Small intestine (tissue), 7 donors: ENCODE results near the gene RECQL5. TPM values are rescaled to one million over a fixed set of nuclear protein-coding genes. Genes with fewer than 3 reads are reported as not detected.

Source experiments
- DNase-seq, 2 donors: peaks; one replicate each; pipeline versions ENCODE4 v3.0.0 to v3.0.0-alpha.2; 2013
- FAIRE-seq: peaks from 2 replicates; lab custom pipeline; 2012; peaks lifted over from hg19 to GRCh38; lab: Jason Lieb, UNC
- H3K27ac ChIP-seq, 3 donors: one replicate each; pipeline ENCODE4 v1.5.1; 2013; ENCODE audit warnings: low read length in 2 of 3, mild to moderate bottlenecking in 2 of 3, control low read depth in 1 of 3, inconsistent platforms in 1 of 3, low read depth in 1 of 3, moderate library complexity in 1 of 3
- H3K27me3 ChIP-seq, 3 donors: one replicate each; pipeline ENCODE4 v1.6.1; 2013; ENCODE audit warnings: low read length in 3 of 3, inconsistent platforms in 1 of 3; ENCODE audit not compliant: control insufficient read depth in 3 of 3, insufficient read depth in 3 of 3
- H3K36me3 ChIP-seq, 3 donors: one replicate each; pipeline ENCODE4 v1.6.1; 2013; ENCODE audit warnings: low read length in 3 of 3, inconsistent platforms in 1 of 3, low read depth in 1 of 3, mild to moderate bottlenecking in 1 of 3, moderate library complexity in 1 of 3; ENCODE audit not compliant: control insufficient read depth in 3 of 3, insufficient read depth in 2 of 3
- H3K4me1 ChIP-seq, 3 donors: one replicate each; pipeline ENCODE4 v1.6.1; 2013; ENCODE audit warnings: low read length in 2 of 3, inconsistent platforms in 1 of 3, low read depth in 1 of 3, mild to moderate bottlenecking in 1 of 3, moderate library complexity in 1 of 3; ENCODE audit not compliant: control insufficient read depth in 3 of 3, insufficient read depth in 2 of 3
- H3K4me3 ChIP-seq, 3 donors: one replicate each; pipeline ENCODE4 v1.5.1; 2013; ENCODE audit warnings: low read length in 3 of 3, control low read depth in 1 of 3, inconsistent platforms in 1 of 3, low read depth in 1 of 3, mild to moderate bottlenecking in 1 of 3, moderate library complexity in 1 of 3
- H3K9me3 ChIP-seq, 2 donors: one replicate each; pipeline ENCODE4 v1.6.1; 2013; ENCODE audit warnings: low read depth in 1 of 2, low read length in 1 of 2; ENCODE audit not compliant: control insufficient read depth in 2 of 2, insufficient read depth in 1 of 2
- WGBS, 3 donors: extraction: QIAGEN DNeasy Blood & Tissue Kit; methylation state at CpG; one replicate each; pipeline ENCODE4 v1.1.7; 2013; 5-methylcytosine and 5-hydroxymethylcytosine counted together
- polyA plus RNA-seq, 4 donors: library from polyadenylated mRNA; stranded (reverse) in 3 of 4; unstranded in 1 of 4; fragments of 200-250 nt in 3 of 4; fragments of 120-200 nt in 1 of 4; gene quantifications; one replicate each; pipeline versions ENCODE4 v1.2.1 to v1.2.3, GENCODE V29; 2013
- donor health status: healthy with polysubstance abuse.
- donor health status: control.
- donor health status: control.
- donor health status: Bipolar disorder and iron deficiency.
- donor health status: healthy.

RECQL5 gene
- polyA plus RNA-seq, 4 donors: 14.6 to 41.2 (median 17.9) TPM

DNA sequence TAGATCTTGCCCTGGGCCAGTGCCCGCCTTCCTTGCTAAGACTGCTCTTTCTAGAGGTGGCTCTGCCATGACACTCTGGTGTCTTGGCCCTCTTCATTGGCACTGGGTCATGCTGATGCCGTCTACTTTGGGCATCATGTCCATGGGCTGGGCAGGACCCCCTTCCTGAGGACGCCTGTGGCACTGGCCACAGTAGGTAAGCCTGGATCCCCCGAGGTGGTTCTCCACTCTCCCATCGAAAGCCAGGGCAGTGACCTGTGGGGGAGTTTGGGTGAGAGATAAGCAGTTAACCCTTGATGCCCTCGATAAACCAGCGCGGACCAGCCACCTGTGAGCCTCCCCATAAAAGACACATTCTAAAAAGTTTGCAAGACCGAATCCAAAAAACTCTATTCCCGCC is 34.3 kb upstream of the RECQL5 start:
- Histone ChIP-seq H3K36me3 (peaks cover 7 to 97% (median 25%) of the 10 kb centered on the region in 3 donors), H3K27ac (peak overlapping the region; percentile 85 to 99 (median 98)), H3K4me3 (no peak overlapping the region), H3K27me3 (no peaks in the 10 kb centered on the region), H3K9me3 (peaks cover 0 to 17% of the 10 kb centered on the region in 2 donors), H3K4me1 (peaks cover 3 to 49% (median 8%) of the 10 kb centered on the region in 3 donors)
- 88 to 94% (median 90%) methylated on average over 10 of the region's 10 CpGs for WGBS, 3 donors
- DNase-seq (no peak), FAIRE-seq (no peak)

DNA sequence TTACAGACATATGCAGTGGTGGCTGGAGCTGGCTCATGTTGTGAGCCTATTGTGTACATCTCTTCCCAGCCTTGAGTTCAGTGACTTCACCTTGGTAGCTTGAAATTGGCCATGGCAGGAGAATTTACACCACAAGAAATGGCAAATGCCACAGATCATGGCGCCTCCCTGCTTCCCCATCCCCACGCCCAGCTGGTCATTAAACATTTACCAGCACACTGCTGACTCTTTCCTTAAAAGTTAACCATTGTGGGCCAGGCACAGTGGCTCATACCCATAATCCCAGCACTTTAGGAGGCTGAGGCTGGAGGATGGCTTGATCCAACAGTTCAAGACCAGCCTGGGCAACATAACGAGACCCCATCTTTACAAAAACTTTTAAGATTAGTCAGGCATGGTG is 31.7 kb upstream of the RECQL5 start:
- peaks cover 3 to 59% (median 11%) of the 10 kb centered on the region in 3 donors for H3K4me1 ChIP-seq
- H3K36me3 ChIP-seq: peaks cover 4 to 95% (median 16%) of the 10 kb centered on the region in 3 donors
- H3K4me3 ChIP-seq: no peak overlapping the region
- FAIRE-seq: no peak
- 48 to 78% (median 59%) methylated on average over 3 of the region's 3 CpGs for WGBS, 3 donors
- peaks cover 0 to 17% of the 10 kb centered on the region in 2 donors for H3K9me3 ChIP-seq
- no peaks in the 10 kb centered on the region for H3K27me3 ChIP-seq
- peak in 1 of 2 donors; percentile 66 for DNase-seq
- H3K27ac ChIP-seq: peak overlapping the region; percentile 89 to 99 (median 98)

- H3K36me3 ChIP-seq: peaks cover 4 to 95% (median 9%) of the 10 kb centered on the region in 3 donors
- H3K4me1 ChIP-seq: peaks cover 3 to 59% (median 11%) of the 10 kb centered on the region in 3 donors
- no peaks in the 10 kb centered on the region for H3K27me3 ChIP-seq
- WGBS, 3 donors: 21 to 58% (median 34%) methylated on average over 10 of the region's 10 CpGs
- H3K9me3 ChIP-seq: peaks cover 0 to 17% of the 10 kb centered on the region in 2 donors
- peak; percentile 73 to 80 for DNase-seq
- no peak overlapping the region for H3K4me3 ChIP-seq
- FAIRE-seq: no peak
- H3K27ac ChIP-seq: peak overlapping the region; percentile 89 to 99 (median 98)
Measured at GRCh38 chr17:75697651-75698291, 30.8 kb upstream of the RECQL5 start.

DNA sequence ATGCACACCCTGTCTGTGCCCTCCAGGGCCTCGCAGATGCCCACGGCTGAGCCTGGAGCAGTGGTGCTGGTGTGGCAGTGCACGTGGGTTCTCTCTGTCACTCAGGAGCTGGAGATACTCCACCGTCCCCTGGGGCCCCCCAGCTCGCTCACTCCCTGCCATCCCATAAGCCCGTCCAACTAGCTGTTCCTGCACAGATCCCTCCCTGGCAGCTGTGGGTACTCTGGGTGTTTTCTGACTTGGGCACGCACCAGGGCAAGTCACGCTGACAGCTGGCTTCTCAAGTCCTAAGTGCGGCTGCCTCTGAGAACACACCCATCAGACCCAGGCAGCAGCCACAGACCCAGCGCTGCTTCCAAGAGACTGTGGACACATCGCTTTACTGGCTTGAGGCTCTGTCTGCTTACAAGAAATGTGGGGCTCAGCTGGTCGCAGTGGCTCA is 28.9 kb upstream of the RECQL5 start:
- H3K27ac ChIP-seq: peak overlapping the region in 2 of 3 donors; percentile 85 to 92
- H3K36me3 ChIP-seq: peaks cover 2 to 93% (median 6%) of the 10 kb centered on the region in 3 donors
- DNase-seq (peak in 1 of 2 donors; percentile 93), FAIRE-seq (no peak)
- WGBS, 3 donors: 29 to 64% (median 47%) methylated on average over 12 of the region's 12 CpGs
- no peaks in the 10 kb centered on the region for H3K27me3 ChIP-seq
- H3K4me1 ChIP-seq: peaks cover 3 to 59% (median 8%) of the 10 kb centered on the region in 3 donors
- H3K4me3 ChIP-seq: no peak overlapping the region
- H3K9me3 ChIP-seq: peaks cover 0 to 17% of the 10 kb centered on the region in 2 donors

DNA sequence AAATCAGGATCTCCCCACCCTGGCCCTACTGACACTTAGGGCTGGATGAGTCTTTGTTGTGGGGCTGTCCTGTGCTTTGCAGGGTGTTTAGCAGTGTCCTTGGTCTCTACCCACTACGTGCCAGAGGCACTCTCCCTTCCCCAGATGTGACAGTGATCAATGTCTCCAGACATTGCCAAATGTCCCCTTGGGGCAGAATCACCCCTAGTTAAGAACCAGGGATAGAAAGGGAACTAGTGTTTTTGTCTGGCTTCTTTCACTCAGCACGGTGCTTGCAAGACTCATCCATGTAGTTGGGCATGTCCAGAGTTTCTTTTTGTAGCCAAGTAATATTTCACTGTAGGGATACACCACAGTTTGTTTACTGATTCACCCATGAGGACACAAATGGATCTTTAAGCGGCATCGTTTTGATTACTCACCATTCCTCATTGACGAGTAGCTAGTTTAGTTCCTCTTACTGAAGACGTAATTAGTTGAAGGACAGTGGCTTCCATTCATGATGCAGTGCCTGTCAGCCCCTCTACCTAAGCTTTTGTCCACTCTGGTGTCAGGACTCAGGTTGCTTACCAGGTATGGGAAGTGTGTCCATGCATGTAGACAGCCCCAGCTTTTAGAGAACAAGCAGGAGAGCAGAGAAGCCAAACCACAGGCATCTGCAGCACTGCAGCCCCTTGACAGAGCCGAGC is 28.3 kb upstream of the RECQL5 start:
- Histone ChIP-seq H3K27me3 (no peaks in the 10 kb centered on the region), H3K36me3 (peaks cover 2 to 93% (median 4%) of the 10 kb centered on the region in 3 donors), H3K4me3 (no peak overlapping the region), H3K9me3 (peaks cover 0 to 17% of the 10 kb centered on the region in 2 donors), H3K4me1 (peaks cover 7 to 54% (median 9%) of the 10 kb centered on the region in 3 donors), H3K27ac (peak overlapping the region in 2 of 3 donors; percentile 85 to 92)
- FAIRE-seq (no peak), DNase-seq (peak in 1 of 2 donors; percentile 34)
- WGBS, 3 donors: 42 to 70% (median 61%) methylated on average over 7 of the region's 7 CpGs

DNA sequence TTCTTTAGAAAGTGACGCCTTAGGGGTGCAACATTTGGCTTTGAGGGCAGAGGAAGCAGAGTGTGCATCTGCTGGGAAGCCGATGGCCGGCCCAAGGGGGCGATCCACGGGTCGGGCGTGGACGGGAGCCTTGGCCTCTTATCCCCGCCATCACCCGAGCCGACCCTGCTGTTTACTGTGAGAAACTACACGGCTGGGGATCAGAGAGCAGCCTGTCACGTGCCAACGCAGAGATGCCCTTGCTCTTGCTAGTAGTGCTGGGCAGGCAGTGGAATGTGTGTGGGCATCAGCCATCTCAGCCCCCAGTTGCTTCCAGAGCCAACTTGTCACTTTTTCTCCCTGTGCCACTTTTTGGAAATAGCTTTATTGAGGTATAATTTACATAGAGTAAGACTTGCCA is 27.6 kb upstream of the RECQL5 start:
- Histone ChIP-seq H3K4me1 (peaks cover 7 to 48% (median 9%) of the 10 kb centered on the region in 3 donors), H3K27me3 (no peaks in the 10 kb centered on the region), H3K9me3 (peaks cover 0 to 17% of the 10 kb centered on the region in 2 donors), H3K4me3 (no peak overlapping the region), H3K27ac (peak overlapping the region in 1 of 3 donors; percentile 62), H3K36me3 (peaks cover 2 to 89% (median 4%) of the 10 kb centered on the region in 3 donors)
- FAIRE-seq: no peak
- no peak for DNase-seq
- 35 to 58% (median 48%) methylated on average over 14 of the region's 14 CpGs for WGBS, 3 donors

DNA sequence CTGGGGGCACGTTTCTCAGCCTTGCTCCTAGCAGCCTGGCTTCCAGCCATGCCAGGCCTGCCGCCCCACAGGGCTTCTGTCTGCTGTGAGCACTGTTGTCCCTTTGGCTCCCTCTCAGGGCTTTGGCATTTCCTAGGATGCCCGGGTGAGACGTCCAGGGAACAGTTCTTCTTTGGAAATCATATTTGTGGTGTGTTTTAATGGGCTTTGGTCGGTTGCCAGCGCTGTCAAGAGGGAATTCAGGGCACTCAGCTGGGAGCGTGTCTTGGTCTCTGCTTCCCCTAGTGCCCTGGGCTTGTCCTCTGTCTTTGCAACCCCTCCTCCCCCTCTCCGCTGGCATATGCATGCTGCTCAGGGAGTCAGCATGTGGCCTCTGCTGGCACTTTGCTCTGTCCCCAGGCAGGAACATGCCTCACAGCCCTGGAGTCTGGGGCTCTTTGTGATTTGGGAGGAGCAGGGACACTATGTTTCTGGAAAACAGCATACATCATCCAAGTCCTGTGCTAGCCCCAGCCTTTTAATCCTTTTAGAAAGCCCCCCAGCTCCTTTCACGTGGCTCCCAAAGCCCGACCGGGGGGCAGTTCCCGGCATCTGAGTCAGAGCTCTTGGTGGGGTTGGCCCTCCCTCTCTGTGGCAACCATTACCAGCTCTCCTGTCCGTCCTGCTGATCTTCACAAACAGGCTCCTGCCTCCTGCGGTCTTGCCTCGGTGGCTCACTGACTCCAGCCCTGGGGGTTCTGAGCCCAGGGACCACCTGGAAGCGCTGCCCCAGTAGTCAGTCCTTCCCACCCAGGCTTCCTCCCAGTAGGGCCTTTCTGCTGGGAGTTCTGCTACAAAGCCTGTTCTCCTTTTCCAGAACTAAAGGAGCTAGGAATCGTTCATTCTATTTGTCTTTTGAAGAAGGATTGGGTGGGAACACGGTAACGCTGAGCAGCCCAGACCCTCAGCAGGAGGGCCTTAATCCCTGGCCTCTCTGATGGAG is 26.8 kb upstream of the RECQL5 start:
- Histone ChIP-seq H3K27ac (peak overlapping the region in 1 of 3 donors; percentile 62), H3K4me1 (peaks cover 5 to 41% (median 7%) of the 10 kb centered on the region in 3 donors), H3K9me3 (peaks cover 0 to 12% of the 10 kb centered on the region in 2 donors), H3K4me3 (no peak overlapping the region), H3K36me3 (peaks cover 2 to 89% (median 4%) of the 10 kb centered on the region in 3 donors), H3K27me3 (no peaks in the 10 kb centered on the region)
- FAIRE-seq: no peak
- DNase-seq: peak in 1 of 2 donors; percentile 54
- 43 to 62% (median 57%) methylated on average over 19 of the region's 19 CpGs for WGBS, 3 donors
